SK-N-SH (cell line): ENCODE results near the gene FCRLB. TPM values are rescaled to one million over a fixed set of nuclear protein-coding genes. Genes with fewer than 3 reads are reported as not detected.

Experiments used
- CTCF ChIA-PET: fragments of 300-600, 350-600 bp; formaldehyde crosslinking; extraction: SDS; loops from one replicate; lab custom pipeline; 2021; lab: Yijun Ruan, JAX
- POLR2A ChIA-PET: fragments of 350-600 bp; sonication (Branson Sonifier 250); formaldehyde crosslinking; extraction: SDS; loops from one replicate; lab custom pipeline; 2020; ENCODE audit warnings: antibody characterized with exemption, inconsistent platforms; lab: Yijun Ruan, JAX
- DNase-seq: peaks from one replicate; pipeline ENCODE4 v3.0.0; 2012
- H2AFZ ChIP-seq: fragments of 200-600 bp; sonication (generic); 2 replicates; pipeline ENCODE4 v1.8.1; 2016; ENCODE audit warnings: antibody characterized with exemption, mild to moderate bottlenecking, low read depth
- H3F3A ChIP-seq: fragments of 200-600 bp; sonication (generic); replicated peaks from 2 replicates; pipeline ENCODE3; 2016; ENCODE audit warnings: antibody characterized with exemption, mild to moderate bottlenecking; ENCODE audit not compliant: insufficient read depth
- H3K27ac ChIP-seq, 2 experiments: fragments of 200-500 bp in 1 of 2; fragments of 200-600 bp in 1 of 2; sonication (Bioruptor generic) in 1 of 2; sonication (generic), shearing (Covaris generic) in 1 of 2; 2 replicates each; pipeline versions ENCODE4 v1.5.1 to v1.6.1; 2014 to 2016; ENCODE audit warnings: low read depth in 2 of 2, inconsistent platforms in 1 of 2, low read length in 1 of 2, mild to moderate bottlenecking in 1 of 2, mixed read lengths in 1 of 2
- H3K27me3 ChIP-seq: fragments of 200-600 bp; sonication (generic), shearing (Covaris generic); 2 replicates; pipeline ENCODE4 v1.6.1; 2016; ENCODE audit warnings: mixed run types; ENCODE audit not compliant: insufficient read depth
- H3K36me3 ChIP-seq, 2 experiments: fragments of 200-500 bp in 1 of 2; fragments of 200-600 bp in 1 of 2; sonication (Bioruptor generic) in 1 of 2; sonication (generic) in 1 of 2; replicated peaks in 1 of 2; 2 replicates each; pipeline versions ENCODE3 to v1.5.1; 2014 to 2016; ENCODE audit warnings: low read length in 1 of 2, mild to moderate bottlenecking in 1 of 2; ENCODE audit not compliant: insufficient read depth in 2 of 2, control insufficient read depth in 1 of 2
- H3K4me1 ChIP-seq, 2 experiments: fragments of 200-500 bp in 1 of 2; fragments of 200-600 bp in 1 of 2; sonication (Bioruptor generic) in 1 of 2; sonication (generic), shearing (Covaris generic) in 1 of 2; 2 replicates each; pipeline versions ENCODE4 v1.5.1 to v1.6.1; 2014 to 2016; ENCODE audit warnings: low read depth in 1 of 2, low read length in 1 of 2, mixed run types in 1 of 2; ENCODE audit not compliant: insufficient read depth in 2 of 2, control insufficient read depth in 1 of 2
- H3K4me2 ChIP-seq: fragments of 200-600 bp; sonication (generic), shearing (Covaris generic); 2 replicates; pipeline ENCODE4 v1.6.1; 2017; ENCODE audit warnings: mixed run types
- H3K4me3 ChIP-seq, 2 experiments: fragments of 200-500 bp in 1 of 2; fragments of 200-600 bp in 1 of 2; sonication (Bioruptor generic) in 1 of 2; sonication (generic), shearing (Covaris generic) in 1 of 2; 2 replicates each; pipeline versions ENCODE4 v1.5.1 to v1.8.1; 2014 to 2016; ENCODE audit warnings: low read depth in 2 of 2, inconsistent platforms in 1 of 2, low read length in 1 of 2, mild to moderate bottlenecking in 1 of 2, mixed read lengths in 1 of 2, moderate library complexity in 1 of 2
- H3K79me2 ChIP-seq: fragments of 200-600 bp; sonication (generic); 2 replicates; pipeline ENCODE4 v1.8.1; 2017; ENCODE audit warnings: mild to moderate bottlenecking; ENCODE audit not compliant: insufficient read depth
- H3K9ac ChIP-seq: fragments of 200-600 bp; sonication (generic); 2 replicates; pipeline ENCODE4 v1.6.1; 2017; ENCODE audit warnings: mixed run types
- H3K9me2 ChIP-seq: fragments of 200-600 bp; sonication (generic); 2 replicates; pipeline ENCODE4 v1.6.1; 2017; ENCODE audit warnings: mixed run types
- H3K9me3 ChIP-seq: fragments of 200-600 bp; sonication (generic); 2 replicates; pipeline ENCODE4 v1.6.1; 2017; ENCODE audit warnings: mixed run types, mild to moderate bottlenecking, moderate library complexity
- H4K20me1 ChIP-seq: fragments of 200-600 bp; sonication (generic); 2 replicates; pipeline ENCODE4 v1.6.1; 2017; ENCODE audit warnings: mild to moderate bottlenecking, mixed run types; ENCODE audit not compliant: insufficient read depth
- CHD2 ChIP-seq: fragments of 150-350 bp; IDR thresholded peaks from 2 replicates; pipeline ENCODE4 v1.6.1; 2018; ENCODE audit warnings: low read length; ENCODE audit not compliant: partially characterized antibody
- FOXJ3 ChIP-seq: sonication (generic); formaldehyde crosslinking; IDR thresholded peaks from 2 replicates; pipeline ENCODE4 v1.5.1; 2020; ENCODE audit warnings: mild to moderate bottlenecking, missing genetic modification reagents
- FOXM1 ChIP-seq: IDR thresholded peaks from 2 replicates; pipeline ENCODE4 v1.4.0; 2012; ENCODE audit warnings: low read depth, mild to moderate bottlenecking
- GABPA ChIP-seq: IDR thresholded peaks from 2 replicates; pipeline ENCODE4 v1.4.0; 2012; ENCODE audit warnings: low read depth, mild to moderate bottlenecking
- GATA2 ChIP-seq: sonication (generic); formaldehyde crosslinking; IDR thresholded peaks from 2 replicates; pipeline ENCODE4 v1.5.0; 2020; ENCODE audit warnings: mild to moderate bottlenecking, missing genetic modification reagents
- IRF3 ChIP-seq: fragments of 150-350 bp; IDR thresholded peaks from 2 replicates; pipeline ENCODE4 v1.6.1; 2016; ENCODE audit warnings: mild to moderate bottlenecking, low read depth, low read length
- RAD21 ChIP-seq: IDR thresholded peaks from 2 replicates; pipeline ENCODE4 v1.6.1; 2012; ENCODE audit warnings: mild to moderate bottlenecking, low read length
- RCOR1 ChIP-seq: fragments of 150-350 bp; IDR thresholded peaks from 2 replicates; pipeline ENCODE4 v1.6.1; 2017; ENCODE audit warnings: antibody characterized with exemption, low read length
- RFX5 ChIP-seq: IDR thresholded peaks from 2 replicates; pipeline ENCODE4 v1.6.1; 2012; ENCODE audit warnings: mild to moderate bottlenecking, improper control_type of control experiment, low read length
- RXRA ChIP-seq: IDR thresholded peaks from 2 replicates; pipeline ENCODE4 v1.4.0; 2012; ENCODE audit warnings: low read depth, mild to moderate bottlenecking, borderline replicate concordance
- TAF1 ChIP-seq: IDR thresholded peaks from 2 replicates; pipeline ENCODE4 v1.6.1; 2012; ENCODE audit warnings: low read depth, mild to moderate bottlenecking, low read length, moderate library complexity, borderline replicate concordance
- TCF12 ChIP-seq: IDR thresholded peaks from 2 replicates; pipeline ENCODE4 v1.4.0; 2012
- YY1 ChIP-seq: IDR thresholded peaks from 2 replicates; pipeline ENCODE4 v1.4.0; 2012; ENCODE audit warnings: low read depth, mild to moderate bottlenecking
- ZBTB33 ChIP-seq: IDR thresholded peaks from 2 replicates; pipeline ENCODE4 v1.4.0; 2012; ENCODE audit warnings: low read depth, borderline replicate concordance
- WGBS: methylation state at CpG from one replicate; pipeline ENCODE4 v1.1.6; 2017; ENCODE audit warnings: low lambda C conversion rate; 5-methylcytosine and 5-hydroxymethylcytosine counted together
- polyA plus RNA-seq, 3 experiments: library from polyadenylated mRNA; depleted of rRNA; stranded (reverse); fragments of >200 nt; gene quantifications; 2 replicates each; pipeline ENCODE4 v1.2.3, GENCODE V29; 2012
- TF ChIP-seq, protein P1 (sequence below): IDR thresholded peaks from 2 replicates; pipeline ENCODE4; 2012
- TF ChIP-seq, protein P2 (sequence below): fragments of 200-600 bp; sonication (generic); IDR thresholded peaks from 2 replicates; pipeline ENCODE4 v1.6.1; 2017; ENCODE audit warnings: antibody characterized with exemption, mild to moderate bottlenecking, moderate library complexity

The FCRLB gene
- polyA plus RNA-seq, 1 of the 3 experiments (the other 2 are of a cell fraction) = 2.6 TPM

DNA sequence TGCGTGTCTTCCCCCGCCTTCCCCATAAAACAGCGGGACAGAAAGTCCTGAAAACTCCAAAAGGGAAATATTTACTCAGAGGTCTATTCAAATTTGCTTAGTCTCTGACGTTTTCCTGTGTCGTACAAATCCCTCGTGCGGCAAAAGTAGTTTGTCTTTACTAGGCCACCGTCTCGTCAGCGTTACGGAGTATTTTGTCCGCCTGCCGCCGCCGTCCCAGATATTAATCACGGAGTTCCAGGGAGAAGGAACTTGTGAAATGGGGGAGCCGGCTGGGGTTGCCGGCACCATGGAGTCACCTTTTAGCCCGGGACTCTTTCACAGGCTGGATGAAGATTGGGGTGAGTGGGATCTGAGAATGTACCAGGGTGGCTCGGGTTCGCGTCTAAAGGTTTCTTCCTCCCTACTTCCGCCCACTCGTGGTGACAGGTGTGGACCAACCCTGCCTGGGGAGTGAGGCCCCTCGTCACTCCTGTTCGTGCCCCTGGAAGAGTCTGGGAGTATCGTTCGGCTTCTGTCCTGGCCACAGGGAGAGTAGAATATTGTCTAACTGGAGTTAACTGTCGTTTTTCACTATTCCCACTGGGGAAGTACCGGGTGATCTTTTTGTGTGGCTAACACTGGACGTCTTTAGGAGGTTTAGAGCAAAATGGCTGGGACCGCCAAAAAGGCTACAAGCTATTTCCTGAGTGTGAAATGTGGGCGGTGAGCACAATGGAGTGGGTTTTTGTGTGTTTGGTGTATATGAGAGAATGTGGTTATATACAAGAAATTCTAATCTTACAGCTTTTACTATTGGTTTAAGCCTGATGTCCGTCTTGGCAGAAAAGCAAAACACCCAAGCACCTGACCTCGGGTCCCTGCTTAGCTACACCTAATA is 45.0 kb downstream of the FCRLB start, which contains the start of gene ATF6 (continued):
- TF ChIP-seq, protein P1, sequence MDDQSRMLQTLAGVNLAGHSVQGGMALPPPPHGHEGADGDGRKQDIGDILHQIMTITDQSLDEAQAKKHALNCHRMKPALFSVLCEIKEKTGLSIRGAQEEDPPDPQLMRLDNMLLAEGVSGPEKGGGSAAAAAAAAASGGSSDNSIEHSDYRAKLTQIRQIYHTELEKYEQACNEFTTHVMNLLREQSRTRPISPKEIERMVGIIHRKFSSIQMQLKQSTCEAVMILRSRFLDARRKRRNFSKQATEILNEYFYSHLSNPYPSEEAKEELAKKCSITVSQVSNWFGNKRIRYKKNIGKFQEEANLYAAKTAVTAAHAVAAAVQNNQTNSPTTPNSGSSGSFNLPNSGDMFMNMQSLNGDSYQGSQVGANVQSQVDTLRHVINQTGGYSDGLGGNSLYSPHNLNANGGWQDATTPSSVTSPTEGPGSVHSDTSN = peak; percentile 63; the same call in 1 of the 2 replicates
- TF ChIP-seq, protein P2, sequence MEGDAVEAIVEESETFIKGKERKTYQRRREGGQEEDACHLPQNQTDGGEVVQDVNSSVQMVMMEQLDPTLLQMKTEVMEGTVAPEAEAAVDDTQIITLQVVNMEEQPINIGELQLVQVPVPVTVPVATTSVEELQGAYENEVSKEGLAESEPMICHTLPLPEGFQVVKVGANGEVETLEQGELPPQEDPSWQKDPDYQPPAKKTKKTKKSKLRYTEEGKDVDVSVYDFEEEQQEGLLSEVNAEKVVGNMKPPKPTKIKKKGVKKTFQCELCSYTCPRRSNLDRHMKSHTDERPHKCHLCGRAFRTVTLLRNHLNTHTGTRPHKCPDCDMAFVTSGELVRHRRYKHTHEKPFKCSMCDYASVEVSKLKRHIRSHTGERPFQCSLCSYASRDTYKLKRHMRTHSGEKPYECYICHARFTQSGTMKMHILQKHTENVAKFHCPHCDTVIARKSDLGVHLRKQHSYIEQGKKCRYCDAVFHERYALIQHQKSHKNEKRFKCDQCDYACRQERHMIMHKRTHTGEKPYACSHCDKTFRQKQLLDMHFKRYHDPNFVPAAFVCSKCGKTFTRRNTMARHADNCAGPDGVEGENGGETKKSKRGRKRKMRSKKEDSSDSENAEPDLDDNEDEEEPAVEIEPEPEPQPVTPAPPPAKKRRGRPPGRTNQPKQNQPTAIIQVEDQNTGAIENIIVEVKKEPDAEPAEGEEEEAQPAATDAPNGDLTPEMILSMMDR = peak; percentile 12; the same call in 1 of the 2 replicates
- TF ChIP-seq RCOR1 (peak; percentile 71), TAF1 (peak; percentile 85; the same call in 1 of the 2 replicates), IRF3 (no peak), YY1 (peak; percentile 72), GATA2 (CRISPR knock-in tag) (peak; percentile 90)

DNA sequence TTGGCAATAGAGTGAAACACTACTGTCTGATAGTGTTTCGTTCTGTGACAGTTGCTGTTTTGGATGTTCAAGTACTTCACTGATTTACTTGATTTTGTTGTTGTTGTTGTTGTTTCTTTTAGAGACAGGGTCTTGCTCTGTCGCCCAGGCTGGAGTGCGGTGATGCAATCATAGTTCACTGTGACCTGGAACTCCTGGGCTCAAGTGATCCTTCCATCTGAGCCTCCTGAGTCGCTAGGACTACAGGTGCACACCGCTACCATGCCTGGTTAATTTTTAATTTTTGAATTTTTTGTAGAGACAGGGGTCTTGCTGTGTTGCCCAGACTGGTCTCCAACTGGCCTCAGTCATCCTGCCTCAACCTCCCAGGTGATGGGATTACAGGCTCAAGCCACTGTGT is 47.1 kb downstream of the FCRLB start:
- TF ChIP-seq RCOR1 (no peak), GABPA (no peak), FOXM1 (no peak), RAD21 (no peak), FOXJ3 (no peak), RFX5 (no peak), YY1 (no peak), CHD2 (no peak), RXRA (no peak), TCF12 (no peak), ZBTB33 (no peak)
- TF ChIP-seq, protein P2 = no peak
- peaks cover 10% of the 10 kb centered on the region for H3F3A ChIP-seq
- no peaks in the 10 kb centered on the region for H4K20me1 ChIP-seq
- CTCF ChIA-PET = no interaction called here
- H3K9me3 ChIP-seq = no peaks in the 10 kb centered on the region
- H3K4me2 ChIP-seq = 0 out of 2 replicates have a peak overlapping the region, but pooled peaks have one; percentile 75
- no peak overlapping the region for H3K4me3 ChIP-seq
- no peaks in the 10 kb centered on the region for H3K27me3 ChIP-seq
- 100% methylated on average over 5 of the region's 5 CpGs for WGBS
- H3K79me2 ChIP-seq = peaks cover 72% of the 10 kb centered on the region
- H3K36me3 ChIP-seq = no peaks in the 10 kb centered on the region
- H3K27ac ChIP-seq = no peak overlapping the region
- POLR2A ChIA-PET = no interaction called here
- H3K9ac ChIP-seq = no peak overlapping the region
- no peak for DNase-seq
- H2AFZ ChIP-seq = no peak overlapping the region
- H3K4me1 ChIP-seq = peaks cover 4 to 5% of the 10 kb centered on the region in 2 experiments; a peak in 3 of 4 replicates
- no peaks in the 10 kb centered on the region for H3K9me2 ChIP-seq
